Adipose tissue (tissue), 3 donors: Measurements from ENCODE around the gene HOXA6. TPM values are rescaled to one million over a fixed set of nuclear protein-coding genes. Genes with fewer than 3 reads are reported as not detected.

ENCODE experiments used
- H3K27ac ChIP-seq: one replicate; pipeline ENCODE4 v1.5.1; 2013; ENCODE audit warnings: low read depth, low read length
- WGBS, 3 donors: extraction: QIAGEN DNeasy Blood & Tissue Kit; methylation state at CpG; one replicate each; pipeline ENCODE4 v1.1.7; 2013; 5-methylcytosine and 5-hydroxymethylcytosine counted together
- polyA plus RNA-seq, 3 donors: library from polyadenylated mRNA; stranded (reverse); fragments of 200-250 nt; gene quantifications; one replicate each; pipeline ENCODE4 v1.2.3, GENCODE V29; 2013
- donor health status: healthy with polysubstance abuse.
- donor health status: Bipolar disorder and iron deficiency.
- donor health status: healthy.

Gene HOXA6
- polyA plus RNA-seq, 3 donors: 0.39 to 3.6 (median 1.5) TPM

DNA sequence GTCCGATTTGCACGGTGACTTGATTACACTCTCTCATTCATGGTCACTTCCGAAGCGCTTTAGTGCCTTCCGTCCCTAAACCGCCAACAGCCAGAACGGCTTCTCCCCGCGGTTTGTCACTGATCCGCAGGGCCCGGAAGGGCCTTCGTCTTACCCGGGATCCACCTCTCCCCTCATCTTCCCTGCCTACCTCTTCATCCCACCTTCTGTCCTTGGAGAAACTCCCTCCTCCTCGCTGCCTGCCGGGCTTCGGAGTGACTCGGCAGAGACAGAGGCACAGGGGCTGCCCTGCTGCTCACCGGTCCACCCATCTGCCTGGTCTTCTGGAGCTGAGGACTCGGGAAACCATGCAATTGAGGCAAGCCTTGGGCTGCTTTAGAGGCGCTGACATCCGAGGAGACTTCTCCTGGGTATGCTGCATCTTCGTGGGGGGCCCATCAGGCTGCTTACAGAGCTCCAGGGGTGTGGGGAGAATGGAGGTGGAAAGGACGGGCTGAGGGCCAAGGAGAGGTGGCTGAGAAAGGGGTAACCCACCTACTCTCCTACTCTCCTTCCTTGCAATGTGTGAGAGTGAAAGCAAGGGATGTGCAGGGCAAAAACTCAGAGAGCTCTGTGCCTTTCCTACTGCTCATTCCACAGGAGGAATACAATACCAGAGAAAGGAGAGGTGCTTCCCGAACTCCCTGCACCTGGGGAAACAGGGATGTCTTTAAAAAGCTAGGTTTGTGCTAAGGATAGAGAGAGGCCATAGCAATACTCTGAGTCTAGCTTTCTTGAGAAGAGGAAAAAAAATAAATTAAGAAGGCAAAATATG, 38.5 kb upstream of the HOXA6 start:
- no peak overlapping the region for H3K27ac ChIP-seq
- 5 to 16% (median 9%) methylated on average over 24 of the region's 24 CpGs for WGBS, 3 donors

DNA sequence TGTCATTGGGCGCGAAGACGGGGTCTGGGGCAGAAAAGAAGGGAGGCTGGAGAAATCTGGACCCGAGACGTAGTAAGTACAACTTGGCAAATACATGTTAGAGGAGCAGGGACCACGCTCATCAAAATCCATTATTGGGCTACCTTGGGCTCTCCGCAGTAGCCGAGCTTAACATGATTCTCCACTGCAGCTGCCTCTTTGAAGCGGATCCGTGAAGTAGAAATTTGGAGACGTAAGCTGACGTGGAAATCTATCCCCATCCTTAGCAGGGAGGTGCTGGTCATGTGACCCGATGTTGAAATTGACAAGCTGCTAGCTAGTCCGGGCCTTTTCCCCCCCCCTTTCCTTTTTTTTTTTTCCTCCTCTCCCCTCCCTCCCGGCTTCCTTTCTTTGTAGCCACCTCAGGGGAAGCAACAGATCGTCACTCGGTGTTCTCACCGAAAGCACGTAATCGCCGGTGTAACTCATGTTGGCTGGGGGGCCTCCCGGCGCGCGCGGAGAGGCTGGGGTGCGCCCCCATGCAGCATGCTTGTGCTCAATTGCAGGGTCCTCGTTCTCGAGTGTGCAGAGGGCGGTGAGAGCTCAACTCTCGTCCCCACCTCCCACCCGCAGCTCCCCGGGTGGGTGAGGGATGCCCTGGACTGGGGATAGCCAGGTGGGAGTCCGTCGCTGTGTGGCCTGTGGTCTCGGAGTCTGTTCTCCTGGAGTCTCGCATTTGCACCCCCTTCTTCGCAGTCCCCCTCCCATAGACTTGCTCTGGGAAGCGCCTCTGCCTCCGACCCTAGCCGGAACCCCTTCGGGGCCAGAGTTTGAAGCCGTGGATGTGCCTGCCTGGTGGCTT, 37.7 kb upstream of the HOXA6 start, which contains the start of gene HOXA11:
Gene HOXA11 (minus strand): TSS at position 220 of the 841 bp plus-strand sequence. CDS start 88 bp downstream, at position 132.
- 4 to 7% (median 7%) methylated on average over 43 of the region's 43 CpGs for WGBS, 3 donors

DNA sequence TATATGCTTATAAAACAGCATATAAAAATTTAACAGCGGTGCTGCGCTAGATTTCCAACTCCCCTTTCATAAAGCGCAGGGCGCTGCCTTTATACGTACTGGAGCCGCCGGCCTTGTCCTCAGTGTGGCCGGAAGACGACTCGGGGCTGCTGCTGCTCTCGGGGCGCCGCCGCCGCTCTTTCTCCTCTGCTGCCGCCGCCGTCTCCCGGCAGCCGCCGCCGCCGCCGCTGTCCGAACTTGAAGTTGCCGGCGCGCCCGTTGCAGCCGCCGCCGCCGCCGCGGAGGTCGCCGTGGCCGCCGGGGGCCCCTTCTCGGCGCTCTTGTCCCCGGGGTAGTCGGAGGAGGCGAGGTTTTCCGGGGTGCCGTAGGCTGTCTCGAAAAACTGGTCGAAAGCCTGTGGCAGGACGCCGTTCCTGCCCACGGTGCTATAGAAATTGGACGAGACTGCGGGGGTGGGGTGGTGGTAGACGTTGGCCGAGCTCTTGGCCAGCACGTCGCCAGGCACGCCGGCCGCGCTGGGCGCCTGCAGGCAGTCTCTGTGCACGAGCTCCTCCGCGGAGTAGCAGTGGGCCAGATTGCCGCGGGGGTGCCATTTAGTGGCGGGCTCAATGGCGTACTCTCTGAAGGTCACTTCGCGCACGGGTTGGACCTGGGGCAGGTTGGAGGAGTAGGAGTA, 36.9 kb upstream of the HOXA6 start:
- no peak overlapping the region for H3K27ac ChIP-seq
- WGBS, 3 donors: 2 to 5% (median 3%) methylated on average over 62 to 72 of the region's 72 CpGs

More for the DNA sequence above, 37.7 kb upstream of the HOXA6 start, which contains the start of gene HOXA11:
- no peak within 1 kb of the TSS for H3K27ac ChIP-seq

DNA sequence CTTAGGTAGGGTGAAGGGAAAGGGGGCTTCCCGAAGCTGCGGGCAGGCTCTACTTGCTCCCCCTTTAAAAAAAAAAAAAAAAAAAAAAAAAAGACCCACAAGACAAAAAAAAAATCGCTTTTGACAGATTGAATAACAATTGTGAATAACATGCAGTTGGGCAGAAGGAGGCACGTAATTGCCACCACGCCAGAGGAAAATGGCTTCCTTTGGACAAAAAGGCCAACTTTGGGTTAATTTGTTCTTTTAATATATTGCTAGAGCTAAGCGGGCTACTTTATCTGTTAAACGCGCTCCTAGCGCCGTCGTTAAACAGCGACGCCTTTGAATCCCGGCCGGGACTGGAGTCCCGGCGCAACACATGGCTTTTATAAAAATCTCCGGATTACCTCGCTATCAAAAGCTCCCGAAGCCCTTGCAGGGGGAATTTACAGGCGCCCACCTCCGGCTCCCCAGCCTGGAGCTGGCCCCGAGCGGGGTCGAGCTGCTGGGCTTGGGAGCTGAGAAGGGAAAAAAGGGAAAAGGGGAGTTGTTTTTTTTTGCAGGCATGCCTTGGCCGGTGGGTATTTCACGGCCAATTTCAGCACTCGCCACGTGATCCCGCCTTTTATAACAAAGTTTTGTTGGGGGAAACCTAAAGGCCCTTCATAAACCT, 36.2 kb upstream of the HOXA6 start:
- 4 to 6% (median 6%) methylated on average over 30 of the region's 30 CpGs for WGBS, 3 donors
- H3K27ac ChIP-seq: no peak overlapping the region

DNA sequence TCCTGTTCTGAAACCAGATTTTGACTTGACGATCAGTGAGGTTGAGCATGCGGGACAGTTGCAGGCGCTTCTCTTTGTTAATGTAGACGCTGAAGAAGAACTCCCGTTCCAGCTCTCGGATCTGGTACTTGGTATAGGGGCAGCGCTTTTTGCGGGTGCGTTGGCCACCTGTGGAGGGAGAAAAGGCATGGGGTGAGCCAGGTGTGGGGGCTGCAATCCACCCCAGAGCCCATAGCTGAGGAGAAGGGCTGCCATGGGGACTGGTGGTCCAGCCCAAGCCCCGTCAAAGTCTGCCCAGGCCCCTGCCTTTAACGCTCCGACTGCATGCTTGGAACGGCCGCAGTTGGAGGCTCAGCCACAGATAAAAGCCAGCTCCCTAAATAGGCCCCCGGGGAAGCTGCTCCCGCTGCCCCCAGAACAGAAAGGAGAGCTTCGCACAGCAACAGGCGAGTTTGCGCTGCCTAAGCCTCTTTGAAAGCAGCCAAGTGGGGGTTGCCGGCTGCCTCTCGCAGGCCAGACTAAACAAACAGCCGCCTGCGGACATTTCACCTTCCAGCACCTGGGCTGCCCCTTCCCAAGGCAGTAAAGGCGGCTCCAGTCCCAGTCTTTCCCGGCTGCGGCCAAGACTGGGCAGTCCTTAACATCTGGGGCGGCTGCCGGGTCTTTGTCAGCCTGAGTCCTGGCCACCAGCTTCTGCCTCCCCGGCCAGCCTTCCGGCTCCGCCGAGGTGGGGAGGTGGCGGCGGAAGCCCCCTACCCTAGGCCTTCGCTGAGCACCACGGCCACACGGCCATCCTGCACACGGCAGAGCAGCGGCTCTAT, 35.5 kb upstream of the HOXA6 start:
- WGBS, 3 donors: 8 to 16% (median 16%) methylated on average over 37 to 39 of the region's 39 CpGs
- H3K27ac ChIP-seq: no peak overlapping the region

DNA sequence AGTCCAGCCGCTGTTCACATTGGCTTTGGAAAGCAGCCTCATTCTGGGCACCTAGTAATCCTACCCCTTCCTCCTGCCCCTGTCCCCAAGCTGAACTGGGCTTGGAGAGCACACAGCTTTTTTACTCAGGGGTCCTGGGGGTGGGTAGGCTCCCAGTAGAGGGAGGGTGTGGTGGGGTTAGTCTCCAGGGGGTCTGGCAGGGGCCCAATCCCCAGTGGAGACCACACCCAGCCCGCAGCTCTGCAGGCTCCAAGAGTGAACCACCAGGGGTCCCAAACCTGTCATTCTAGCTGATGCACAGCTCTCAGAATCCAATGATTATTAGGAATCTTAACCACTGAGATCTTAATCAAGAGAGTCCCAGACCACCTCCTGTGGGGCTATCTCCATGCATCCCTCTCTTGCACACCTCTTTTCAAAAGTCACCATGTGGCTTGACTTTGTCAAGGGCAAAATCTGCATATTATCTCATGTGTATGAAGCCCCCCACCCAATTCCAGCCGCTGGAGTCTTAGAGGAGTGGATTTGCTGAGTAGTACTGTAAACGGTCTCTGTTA, 34.8 kb upstream of the HOXA6 start:
- H3K27ac ChIP-seq: no peak overlapping the region
- WGBS, 3 donors: 26 to 57% (median 44%) methylated on average over 4 of the region's 4 CpGs

DNA sequence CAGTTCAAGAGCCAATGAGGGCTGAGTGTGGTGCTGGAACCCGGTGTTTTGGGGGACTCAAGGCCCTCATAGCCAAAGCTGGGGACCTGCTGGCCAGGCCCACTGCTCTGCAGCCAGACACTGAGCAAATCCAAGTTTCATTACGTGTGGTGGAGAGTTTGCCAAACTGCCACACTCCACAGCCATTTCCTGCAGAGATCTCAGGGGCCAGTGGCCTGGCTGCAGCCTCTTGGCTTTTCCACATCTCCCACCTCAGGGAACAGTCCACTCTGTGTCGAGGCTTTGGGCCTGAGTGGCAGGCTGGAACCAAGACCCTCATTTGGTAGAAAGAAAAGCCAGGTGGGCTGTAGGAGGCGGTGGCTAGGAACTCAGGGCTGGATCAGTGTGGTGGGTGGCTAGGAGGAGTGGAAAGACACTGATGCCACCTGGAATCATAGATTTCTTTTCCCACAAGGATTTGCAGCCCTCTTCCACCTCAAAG, 34.3 kb upstream of the HOXA6 start:
- 47 to 73% (median 63%) methylated on average over 4 of the region's 4 CpGs for WGBS, 3 donors
- no peak overlapping the region for H3K27ac ChIP-seq

DNA sequence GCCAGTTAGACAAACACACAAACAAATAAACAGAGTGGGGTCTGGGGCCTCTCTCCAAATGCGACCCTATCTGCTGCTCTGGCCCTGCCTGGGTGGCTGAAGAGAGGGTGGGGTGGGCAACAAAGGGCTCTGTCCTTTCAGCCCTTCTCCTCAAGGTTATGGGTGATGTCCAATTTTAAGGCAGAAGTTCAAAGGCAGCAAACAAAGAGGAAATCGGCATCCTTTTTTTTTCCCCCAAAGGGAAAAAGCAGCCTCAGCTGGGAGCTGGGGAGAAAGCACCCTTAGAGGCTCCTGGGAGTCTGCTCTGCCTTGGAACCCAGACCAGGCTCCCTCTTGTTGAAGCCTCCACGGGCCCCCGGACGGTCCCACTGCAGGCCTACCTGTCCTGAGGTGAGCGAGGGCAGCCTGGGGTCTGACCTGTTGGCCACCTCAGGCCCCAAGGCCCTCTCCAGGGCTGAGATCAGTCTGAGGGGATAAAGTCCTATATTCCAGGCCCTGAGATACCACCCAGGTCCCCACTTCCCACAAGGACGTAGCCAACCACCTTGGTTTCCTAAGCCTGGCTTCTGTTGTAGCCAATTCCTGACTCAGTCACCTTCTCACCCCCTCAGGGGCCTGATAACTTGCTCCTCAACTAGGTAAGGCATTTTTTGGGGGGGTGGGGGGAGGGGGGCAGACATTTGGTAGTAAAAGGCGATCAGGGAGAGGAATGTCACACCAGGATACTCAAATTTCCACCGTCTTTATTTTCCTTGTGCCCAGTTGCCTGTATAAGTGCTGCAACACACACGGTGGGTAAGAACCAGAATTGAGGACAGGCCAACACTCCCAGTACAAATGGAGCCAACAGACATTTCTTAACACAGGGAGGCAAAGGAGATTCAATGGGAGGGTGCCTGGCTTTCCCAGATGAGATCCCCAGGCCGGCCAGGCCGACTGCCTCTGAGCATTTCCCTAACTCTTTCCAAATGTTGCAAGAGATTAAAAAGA, 33.2 kb upstream of the HOXA6 start:
- no peak overlapping the region for H3K27ac ChIP-seq
- 37 to 73% (median 72%) methylated on average over 12 of the region's 12 CpGs for WGBS, 3 donors

DNA sequence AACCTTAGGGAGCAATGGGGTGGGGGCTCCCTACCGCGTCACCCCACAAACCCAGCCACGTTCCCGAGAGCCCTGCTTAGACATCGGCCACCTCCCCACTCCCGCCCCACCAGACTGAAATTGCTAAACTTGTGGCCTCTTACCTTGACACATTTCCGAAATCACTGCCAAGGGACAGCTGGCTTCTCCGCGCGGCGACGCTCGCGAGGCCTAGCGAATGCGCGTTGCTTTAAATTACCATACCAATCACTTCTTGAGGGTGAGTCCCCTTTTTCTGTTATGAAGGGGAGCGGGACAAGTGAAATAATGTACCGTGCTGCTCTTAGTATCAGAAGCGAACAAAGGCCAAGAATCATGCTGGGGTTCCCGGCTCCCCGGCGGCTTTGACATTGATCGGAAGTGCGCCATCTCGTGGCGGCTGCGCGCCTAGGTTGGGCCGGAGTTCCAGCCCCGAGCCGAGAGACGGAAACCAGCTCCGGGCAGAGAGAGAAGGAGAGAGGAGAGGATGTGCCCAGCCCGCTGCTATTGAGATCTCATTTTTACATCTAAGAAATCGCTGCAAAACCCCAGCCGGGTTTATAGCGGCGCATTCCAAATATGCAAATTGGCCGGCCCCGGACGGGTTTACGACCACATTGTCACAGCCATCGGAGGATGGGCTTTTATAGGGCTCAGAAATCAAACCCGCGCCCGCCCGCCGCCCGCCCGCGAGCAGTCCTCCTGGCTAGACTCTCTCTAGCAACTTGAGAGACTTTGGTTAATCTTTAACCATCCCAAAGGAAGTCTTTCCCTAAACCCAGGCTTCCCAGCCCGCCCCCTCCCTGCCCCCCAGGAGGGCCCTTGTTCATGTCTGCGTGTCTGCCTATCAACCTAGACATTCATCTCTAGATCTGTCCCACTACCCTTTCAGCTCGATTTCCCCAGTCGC, 32.2 kb upstream of the HOXA6 start:
- H3K27ac ChIP-seq: no peak overlapping the region
- WGBS, 3 donors: 6 to 17% (median 12%) methylated on average over 55 to 56 of the region's 56 CpGs

DNA sequence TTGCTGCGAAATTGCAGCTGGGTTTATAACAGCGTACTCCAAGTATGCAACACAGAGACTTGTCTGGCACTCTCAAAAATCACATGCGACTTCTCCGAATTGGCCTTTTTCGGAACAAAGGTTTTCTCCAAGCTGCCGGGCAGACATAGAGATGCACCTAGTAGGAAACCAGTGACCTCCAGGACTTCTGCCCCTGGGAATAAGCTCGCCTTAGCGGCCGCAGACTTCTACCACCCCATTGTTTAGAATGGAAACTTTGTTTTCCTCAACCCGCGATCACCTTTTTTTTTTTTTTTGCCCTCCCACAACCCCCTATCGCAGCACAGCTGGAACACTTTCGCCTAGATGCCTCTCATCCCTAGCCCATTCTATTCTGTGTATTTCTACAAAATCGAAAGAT, 31.5 kb upstream of the HOXA6 start:
- 29 to 63% (median 55%) methylated on average over 14 of the region's 14 CpGs for WGBS, 3 donors
- H3K27ac ChIP-seq: no peak overlapping the region

DNA sequence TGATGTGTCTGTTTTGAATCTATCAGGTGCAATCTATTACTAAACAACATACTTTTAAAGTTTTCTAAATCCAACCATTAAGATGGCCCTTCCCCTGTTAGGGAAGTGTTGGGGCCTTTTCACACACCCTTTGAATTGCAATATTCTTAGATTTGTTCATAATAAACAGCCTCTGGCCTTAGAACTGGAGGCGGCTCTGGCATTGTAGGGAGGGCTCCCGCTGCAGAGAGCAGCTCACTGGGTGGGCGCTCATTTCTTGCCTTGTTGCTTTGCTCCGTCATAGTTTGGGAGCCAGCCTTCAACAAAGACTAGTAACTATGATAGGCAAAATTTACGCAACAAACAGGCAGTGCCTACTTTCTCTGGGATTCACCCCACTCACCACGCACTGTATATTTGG, 30.8 kb upstream of the HOXA6 start:
- 54 to 94% (median 64%) methylated on average over 6 of the region's 6 CpGs for WGBS, 3 donors
- H3K27ac ChIP-seq: no peak overlapping the region

DNA sequence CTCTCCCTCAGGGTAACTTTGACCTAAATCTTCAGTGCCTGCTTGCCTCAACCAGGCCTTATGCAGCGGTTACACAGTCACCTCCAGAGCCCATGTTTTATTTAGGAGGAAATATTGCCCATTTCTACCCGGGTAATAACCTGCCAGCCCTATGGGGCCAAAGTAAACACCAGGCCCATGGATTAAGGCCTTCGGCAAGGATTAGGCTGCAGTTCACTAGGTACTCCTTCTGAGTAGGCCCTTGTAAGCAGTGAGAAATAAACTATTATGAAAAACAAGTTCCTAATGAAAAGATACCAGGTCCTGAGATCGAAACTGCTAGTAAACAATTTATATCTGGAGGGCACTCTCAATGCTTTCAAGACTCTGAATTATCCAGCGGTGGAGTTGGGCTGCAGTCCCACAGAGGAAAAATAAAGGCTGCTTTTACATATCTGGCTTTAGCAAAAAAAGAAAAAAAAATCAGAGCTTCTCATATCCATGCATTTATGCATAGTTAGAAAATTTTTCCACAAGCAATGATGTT, 30.3 kb upstream of the HOXA6 start:
- no peak overlapping the region for H3K27ac ChIP-seq
- 62 to 95% (median 67%) methylated on average over 5 of the region's 5 CpGs for WGBS, 3 donors

DNA sequence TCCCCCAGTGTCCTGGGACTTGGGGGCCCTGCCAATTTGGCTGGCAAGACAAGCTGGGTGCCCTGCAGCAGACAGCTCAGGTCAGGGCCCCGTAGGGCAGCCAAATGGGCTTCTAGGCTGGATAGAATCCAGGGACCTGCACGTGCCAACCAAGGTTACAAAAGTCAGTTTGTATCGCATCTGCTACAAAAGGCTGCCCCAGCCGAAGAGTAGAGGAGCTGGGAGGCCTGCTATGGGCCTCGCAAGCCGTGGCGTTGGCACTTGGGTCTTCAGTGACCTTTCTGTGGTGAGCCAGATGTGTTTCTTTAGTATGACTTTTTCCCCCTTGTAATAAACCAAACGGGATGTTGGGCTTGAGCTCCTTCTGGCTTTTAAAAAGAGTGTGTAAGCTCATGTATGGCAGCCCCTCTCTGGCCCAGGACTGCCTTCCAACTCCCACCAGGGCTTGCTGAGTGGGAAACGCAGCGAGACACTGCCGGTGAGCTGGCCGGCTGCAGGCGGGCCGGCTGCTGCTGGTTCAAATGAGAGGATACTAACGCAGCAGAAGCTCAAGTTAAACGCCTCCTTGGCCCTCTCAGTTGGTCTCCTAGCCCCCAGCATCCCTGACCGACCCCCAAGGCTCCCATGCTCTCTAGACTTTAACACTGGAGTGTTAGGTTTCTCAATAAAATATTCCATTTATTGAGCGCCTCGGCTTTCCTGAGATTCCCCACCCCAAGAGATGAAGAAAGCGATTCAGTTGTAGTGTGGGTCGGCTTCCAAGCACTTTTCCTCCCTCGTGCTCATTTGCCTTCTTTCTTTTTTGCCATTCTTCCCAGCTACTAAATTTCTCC, 29.6 kb upstream of the HOXA6 start:
- H3K27ac ChIP-seq: no peak overlapping the region
- WGBS, 3 donors: 47 to 88% (median 60%) methylated on average over 22 of the region's 22 CpGs

DNA sequence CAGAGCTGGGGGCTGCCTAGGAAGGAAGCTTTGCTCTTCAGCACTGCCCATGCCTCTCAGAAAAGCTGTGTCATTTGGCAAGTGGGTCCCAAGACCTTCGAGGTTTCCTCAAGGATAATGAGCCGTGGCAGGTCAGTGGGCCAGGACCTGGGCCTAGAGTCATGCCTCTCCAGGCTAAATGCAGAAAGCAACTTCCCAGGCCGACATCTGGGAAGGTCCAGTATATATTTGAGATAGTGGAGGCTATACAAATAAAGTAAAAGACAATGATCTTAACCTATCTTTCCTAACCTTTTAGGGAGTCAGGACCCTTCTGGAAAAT, 28.9 kb upstream of the HOXA6 start:
- no peak overlapping the region for H3K27ac ChIP-seq
- 65 to 72% (median 67%) methylated on average over 3 of the region's 3 CpGs for WGBS, 3 donors
